ENCODE data around the gene CAST. TPM values are rescaled to one million over a fixed set of nuclear protein-coding genes. Genes with fewer than 3 reads are reported as not detected.

CAST gene
- total RNA-seq, 1 donor from 2014 or later = 239 TPM

- Mint-ChIP-seq H3K4me3 (no peak overlapping the region), H3K27ac (no peak overlapping the region), H3K9me3 (no peaks in the 10 kb centered on the region), H3K27me3 (no peaks in the 10 kb centered on the region), H3K36me3 (peaks cover 29% of the 10 kb centered on the region), H3K4me1 (ENCODE audit: unreplicated experiment) (peaks cover 13% of the 10 kb centered on the region)
- no peak for DNase-seq (ENCODE audit: extremely low spot score, unreplicated experiment)
- TF ChIP-seq CTCF (conservative IDR thresholded peaks at IDR 0.05) = no peak
Observed at GRCh38 chr5:96736937-96737336, 74.8 kb downstream of the CAST start.

GRCh38 chr5:96741106-96741505 lies 78.9 kb downstream of the CAST start:
- DNase-seq (ENCODE audit: extremely low spot score, unreplicated experiment) = no peak
- H3K36me3 Mint-ChIP-seq = peaks cover 51% of the 10 kb centered on the region
- H3K27me3 Mint-ChIP-seq = no peaks in the 10 kb centered on the region
- H3K9me3 Mint-ChIP-seq = no peaks in the 10 kb centered on the region
- no peak overlapping the region for H3K4me3 Mint-ChIP-seq
- H3K27ac Mint-ChIP-seq = no peak overlapping the region
- peaks cover 19% of the 10 kb centered on the region for H3K4me1 Mint-ChIP-seq (ENCODE audit: unreplicated experiment)
- no peak for TF ChIP-seq CTCF (conservative IDR thresholded peaks at IDR 0.05)

- no peak overlapping the region for H3K4me3 Mint-ChIP-seq
- H3K4me1 Mint-ChIP-seq (ENCODE audit: unreplicated experiment) = peaks cover 21% of the 10 kb centered on the region
- H3K9me3 Mint-ChIP-seq = no peaks in the 10 kb centered on the region
- no peak for TF ChIP-seq CTCF (conservative IDR thresholded peaks at IDR 0.05)
- peak overlapping the region; percentile 58 for H3K27ac Mint-ChIP-seq
- no peak for DNase-seq (ENCODE audit: extremely low spot score, unreplicated experiment)
- peaks cover 57% of the 10 kb centered on the region for H3K36me3 Mint-ChIP-seq
- H3K27me3 Mint-ChIP-seq = no peaks in the 10 kb centered on the region
Observed at GRCh38 chr5:96741891-96742309, 79.7 kb downstream of the CAST start.

GRCh38 chr5:96742538-96742937 lies 80.4 kb downstream of the CAST start:
- Mint-ChIP-seq H3K9me3 (no peaks in the 10 kb centered on the region), H3K27ac (no peak overlapping the region), H3K27me3 (no peaks in the 10 kb centered on the region), H3K36me3 (peaks cover 58% of the 10 kb centered on the region), H3K4me3 (no peak overlapping the region), H3K4me1 (ENCODE audit: unreplicated experiment) (peaks cover 21% of the 10 kb centered on the region)
- TF ChIP-seq CTCF (conservative IDR thresholded peaks at IDR 0.05) = no peak
- no peak for DNase-seq (ENCODE audit: extremely low spot score, unreplicated experiment)

- DNase-seq (ENCODE audit: extremely low spot score, unreplicated experiment) = no peak
- Mint-ChIP-seq H3K27ac (peak overlapping the region; percentile 65), H3K4me1 (ENCODE audit: unreplicated experiment) (peaks cover 21% of the 10 kb centered on the region), H3K9me3 (no peaks in the 10 kb centered on the region), H3K27me3 (no peaks in the 10 kb centered on the region), H3K36me3 (peaks cover 59% of the 10 kb centered on the region), H3K4me3 (no peak overlapping the region)
- TF ChIP-seq CTCF (conservative IDR thresholded peaks at IDR 0.05) = no peak
Observed at GRCh38 chr5:96743065-96743768, 81.0 kb downstream of the CAST start.

Measured in type B pancreatic cell (in vitro differentiated cells).